RWPE2 (cell line): ENCODE measurements around the gene ACSL3.
"Not testable (repeated sequence)": the region's sequence is repeated elsewhere in the genome, so short reads cannot be mapped to it uniquely, and the experiment has no call there.

Source experiments
- ATAC-seq: fragments of 200-7000 bp; cut with Tn5 transposase; 3 replicates; pipeline ENCODE4 v1.9.1; 2021; ENCODE audit warnings: low read depth
- DNase-seq: peaks from one replicate; pipeline ENCODE4 v3.0.0-alpha.2; 2020; ENCODE audit warnings: low spot score
- H3K27ac ChIP-seq: fragments of 450-650 bp; 2 replicates; pipeline ENCODE4 v1.5.1; 2017; ENCODE audit warnings: mild to moderate bottlenecking; ENCODE audit not compliant: poor library complexity, severe bottlenecking
- H3K27me3 ChIP-seq: fragments of 250-450 bp; sonication (Bioruptor Pico); 2 replicates; pipeline ENCODE4 v1.5.1; 2021; ENCODE audit warnings: mild to moderate bottlenecking, moderate library complexity; ENCODE audit not compliant: insufficient read depth, poor library complexity, severe bottlenecking
- H3K36me3 ChIP-seq: fragments of 250-450 bp; sonication (Bioruptor Pico); 2 replicates; pipeline ENCODE4 v1.5.1; 2020; ENCODE audit warnings: low read depth, mild to moderate bottlenecking, moderate library complexity
- H3K4me1 ChIP-seq: fragments of 250-450 bp; sonication (Bioruptor Pico); 2 replicates; pipeline ENCODE4 v1.5.1; 2021; ENCODE audit warnings: mild to moderate bottlenecking, moderate library complexity; ENCODE audit not compliant: insufficient read depth, poor library complexity, severe bottlenecking
- H3K4me3 ChIP-seq: fragments of 250-450 bp; sonication (Bioruptor Pico); 2 replicates; pipeline ENCODE4 v1.5.1; 2021; ENCODE audit warnings: mild to moderate bottlenecking, moderate library complexity; ENCODE audit not compliant: severe bottlenecking
- H3K9me3 ChIP-seq: fragments of 250-450 bp; sonication (Bioruptor Pico); 2 replicates; pipeline ENCODE4 v1.5.1; 2021; ENCODE audit warnings: mild to moderate bottlenecking, moderate library complexity; ENCODE audit not compliant: severe bottlenecking
- CTCF ChIP-seq: fragments of 450-650 bp; IDR thresholded peaks from one replicate; pipeline ENCODE4 v1.5.1; 2017; ENCODE audit warnings: mild to moderate bottlenecking, moderate library complexity; ENCODE audit not compliant: poor library complexity, severe bottlenecking

The ACSL3 gene

GRCh38 chr2:222842491-222843174, 18.2 kb upstream of the ACSL3 start:
- Histone ChIP-seq H3K4me3 (peak overlapping the region; percentile 0), H3K9me3 (no peaks in the 10 kb centered on the region), H3K27me3 (no peaks in the 10 kb centered on the region), H3K4me1 (peaks cover 77% of the 10 kb centered on the region), H3K36me3 (no peaks in the 10 kb centered on the region), H3K27ac (peak overlapping the region; percentile 98)
- peak; percentile 74 for ATAC-seq
- TF ChIP-seq CTCF, result no peak
- no peak for DNase-seq

- no peak for TF ChIP-seq CTCF
- peaks cover 75% of the 10 kb centered on the region for H3K4me1 ChIP-seq
- no peaks in the 10 kb centered on the region for H3K27me3 ChIP-seq
- no peaks in the 10 kb centered on the region for H3K9me3 ChIP-seq
- ATAC-seq (peak; percentile 52), DNase-seq (no peak)
- no peak overlapping the region for H3K4me3 ChIP-seq
- no peaks in the 10 kb centered on the region for H3K36me3 ChIP-seq
- H3K27ac ChIP-seq, result peak overlapping the region; percentile 98
These were observed 16.5 kb upstream of the ACSL3 start for GRCh38 chr2:222844323-222844722.

- not testable (repeated sequence) for H3K36me3 ChIP-seq, H3K27me3 ChIP-seq, H3K9me3 ChIP-seq, H3K4me3 ChIP-seq, DNase-seq, ATAC-seq
- peaks cover 66% of the 10 kb centered on the region for H3K4me1 ChIP-seq
- H3K27ac ChIP-seq, result peak overlapping the region; percentile 98
These were observed 15.5 kb upstream of the ACSL3 start for GRCh38 chr2:222845314-222845713.

- no peak for ATAC-seq
- no peaks in the 10 kb centered on the region for H3K36me3 ChIP-seq
- H3K9me3 ChIP-seq, result no peaks in the 10 kb centered on the region
- peaks cover 59% of the 10 kb centered on the region for H3K4me1 ChIP-seq
- DNase-seq, result no peak
- no peak overlapping the region for H3K27ac ChIP-seq
- H3K27me3 ChIP-seq, result no peaks in the 10 kb centered on the region
- H3K4me3 ChIP-seq, result no peak overlapping the region
- TF ChIP-seq CTCF, result no peak
These were observed 14.8 kb upstream of the ACSL3 start for GRCh38 chr2:222846003-222846402.

- H3K4me1 ChIP-seq, result peaks cover 42% of the 10 kb centered on the region
- not testable (repeated sequence) for H3K36me3 ChIP-seq, H3K27me3 ChIP-seq, H3K9me3 ChIP-seq, H3K4me3 ChIP-seq, DNase-seq
- peak; percentile 9; the same call in 1 of the 3 replicates for ATAC-seq
- H3K27ac ChIP-seq, result peak overlapping the region; percentile 80
These were observed 12.8 kb upstream of the ACSL3 start for GRCh38 chr2:222848031-222848430.

- H3K4me1 ChIP-seq, result peaks cover 34% of the 10 kb centered on the region
- TF ChIP-seq CTCF, result no peak
- H3K27ac ChIP-seq, result peak overlapping the region; percentile 80
- no peak for DNase-seq
- H3K27me3 ChIP-seq, result no peaks in the 10 kb centered on the region
- H3K36me3 ChIP-seq, result no peaks in the 10 kb centered on the region
- H3K4me3 ChIP-seq, result no peak overlapping the region
- ATAC-seq, result no peak
- no peaks in the 10 kb centered on the region for H3K9me3 ChIP-seq
These were observed 12.0 kb upstream of the ACSL3 start for GRCh38 chr2:222848862-222849261.
